ENCODE data around the gene IL5. TPM values are rescaled to one million over a fixed set of nuclear protein-coding genes. Genes with fewer than 3 reads are reported as not detected.

Gene IL5
- total and polyA plus RNA-seq, 2 of the 13 experiments (the other 11 are each of a cell fraction or from before 2014, with no cell fraction given), result not detected

GRCh38 chr5:132501629-132501956 lies 41.7 kb downstream of the IL5 start (continued):
- TF ChIP-seq ZNF790 (CRISPR knock-in tag; IDR thresholded peaks at IDR 0.05; ENCODE audit: borderline replicate concordance) (no peak), ZNF296 (CRISPR knock-in tag; conservative IDR thresholded peaks at IDR 0.05) (no peak), ARNTL (CRISPR knock-in tag; IDR thresholded peaks at IDR 0.05) (no peak)

- intact Hi-C loops (cut with micrococcal nuclease; ENCODE audit: unreplicated experiment) (loop anchor here (1.0 to 2.0 kb wide), 4 partner anchors 74 to 228 kb away; no protein-coding TSS in a partner anchor), in situ Hi-C loops (cut with HindIII; ENCODE audit: extremely low pct_ligation_motif_present, low pct_unique_long_range_greater_than_20kb) (no loop called here)
- Histone ChIP-seq H3K9ac (ENCODE audit: insufficient read depth, low read depth, low read length) (peak overlapping the region; percentile 45), H3K79me2 (ENCODE audit: insufficient read depth, low read length) (no peaks in the 10 kb centered on the region), H3K27ac (ENCODE audit: extremely low read length, insufficient read depth, low read length) (peak overlapping the region; percentile 53), H3K27me3 (ENCODE audit: control insufficient read depth in 1 of 2, insufficient read depth in 2 of 2, low read length in 2 of 2) (no peaks in the 10 kb centered on the region), H3K36me3 (replicated peaks in 1 of 2; ENCODE audit: control insufficient read depth in 1 of 2, insufficient read depth in 2 of 2, low read length in 2 of 2) (no peaks in the 10 kb centered on the region), H3K4me3 (replicated peaks in 1 of 3; ENCODE audit: insufficient read depth in 1 of 3, low read depth in 2 of 3, low read length in 3 of 3) (peak overlapping the region in 1 of 3 experiments; percentile 57; a peak in 2 of 6 replicates), H3K4me2 (ENCODE audit: low read depth, low read length) (peak overlapping the region; percentile 77), H2AFZ (ENCODE audit: low read length) (no peak overlapping the region), H4K20me1 (ENCODE audit: insufficient read depth, low read length) (no peaks in the 10 kb centered on the region), H3K9me3 (ENCODE audit: low read length) (no peaks in the 10 kb centered on the region), H3K4me1 (ENCODE audit: insufficient read depth, low read length) (peaks cover 91% of the 10 kb centered on the region)
- CTCF ChIA-PET (ENCODE audit: low intra/inter-chr PET ratio, low total read pairs), result interaction anchor here (1.1 to 3.3 kb wide), 4 partner anchors 75 to 263 kb away, joined by 3 to 54 read pairs (median 26); no protein-coding TSS in a partner anchor
- no TSS peak for BruUV-seq (replicated peaks)
- WGBS (ENCODE audit: low lambda C conversion rate), result 0% methylated on average over 1 of the region's 6 CpGs
- DNase-seq (ENCODE audit: low spot score) (peak; percentile 87), ATAC-seq (peak; percentile 52), FAIRE-seq (peak; percentile 80)
- POLR2A ChIA-PET, result interaction anchor here (0.8 to 6.9 kb wide), 9 partner anchors 11 to 90 kb away, joined by 3 to 86 read pairs (median 3); partner anchors contain the start of gene IRF1
- TF ChIP-seq MLLT10 (CRISPR knock-in tag; IDR thresholded peaks at IDR 0.05) (no peak), ZBTB39 (CRISPR knock-in tag; IDR thresholded peaks at IDR 0.05) (0 out of 2 replicates have a peak, but pooled peaks have one; percentile 37), ZBTB25 (CRISPR knock-in tag; IDR thresholded peaks at IDR 0.05) (no peak), CHD4 (IDR thresholded peaks at IDR 0.05; ENCODE audit: borderline replicate concordance, low read length) (no peak; the same call in 1 of the 2 replicates), ZNF615 (CRISPR knock-in tag; IDR thresholded peaks at IDR 0.05; ENCODE audit: borderline replicate concordance) (no peak), ZNF850 (CRISPR knock-in tag; conservative IDR thresholded peaks at IDR 0.05) (no peak), SNAPC5 (CRISPR knock-in tag; IDR thresholded peaks at IDR 0.05; ENCODE audit: borderline replicate concordance) (peak; percentile 46; the same call in 1 of the 2 replicates), ZNF607 (CRISPR knock-in tag; IDR thresholded peaks at IDR 0.05; ENCODE audit: borderline replicate concordance) (no peak), RXRB (CRISPR knock-in tag; IDR thresholded peaks at IDR 0.05; ENCODE audit: borderline replicate concordance) (peak; percentile 70), ARID2 (CRISPR knock-in tag; IDR thresholded peaks at IDR 0.05; ENCODE audit: borderline replicate concordance) (0 out of 2 replicates have a peak, but pooled peaks have one; percentile 63), POGZ (CRISPR knock-in tag; IDR thresholded peaks at IDR 0.05) (0 out of 2 replicates have a peak, but pooled peaks have one; percentile 24), BRF2 (CRISPR knock-in tag; IDR thresholded peaks at IDR 0.05) (peak; percentile 61; the same call in 1 of the 2 replicates), YY1 (IDR thresholded peaks at IDR 0.05; ENCODE audit: insufficient read depth, insufficient replicate concordance, low read depth, low read length) (peak; percentile 13), TBL1XR1 (IDR thresholded peaks at IDR 0.05; ENCODE audit: borderline replicate concordance, low read length, partially characterized antibody) (peak; percentile 12)
These were observed 42.2 kb downstream of the IL5 start for GRCh38 chr5:132500931-132501628.

All from HepG2 (cell line).